DOHH2 (cell line): ENCODE data around the gene PLXNC1.

Source experiments
- CTCF ChIP-seq: fragments of 200-600 bp; sonication (generic); IDR thresholded peaks from one replicate; pipeline ENCODE4 v1.5.1; 2014; ENCODE audit warnings: antibody characterized with exemption, mild to moderate bottlenecking, low read depth, low read length; ENCODE audit not compliant: poor library complexity, severe bottlenecking
- EZH2phosphoT487 ChIP-seq: fragments of 200-600 bp; sonication (generic); IDR thresholded peaks from 2 replicates; pipeline ENCODE4 v1.6.1; 2017; ENCODE audit warnings: borderline replicate concordance, mild to moderate bottlenecking, antibody characterized with exemption, low read length, moderate library complexity, mixed read lengths

- TF ChIP-seq CTCF: no peak
- no peak for TF ChIP-seq EZH2phosphoT487
Measured at GRCh38 chr12:94304012-94304411, 155.6 kb downstream of the PLXNC1 start.
